Muscle of arm (tissue), 12 donors: ENCODE measurements around the gene RBM20. TPM values are rescaled to one million over a fixed set of nuclear protein-coding genes. Genes with fewer than 3 reads are reported as not detected.

Experiments
- DNase-seq: peaks from one replicate; pipeline ENCODE4 v3.0.0-alpha.2; 2013
- polyA plus RNA-seq, 12 donors: library from polyadenylated mRNA; unstranded; fragments of 120-200 nt; gene quantifications; one replicate each; pipeline ENCODE4 v1.2.1, GENCODE V29; 2013; ENCODE audit not compliant: insufficient read length in 12 of 12

Gene RBM20
- polyA plus RNA-seq, 12 donors, result 6.1 to 17.6 (median 12.1) TPM; not detected in 1

DNA sequence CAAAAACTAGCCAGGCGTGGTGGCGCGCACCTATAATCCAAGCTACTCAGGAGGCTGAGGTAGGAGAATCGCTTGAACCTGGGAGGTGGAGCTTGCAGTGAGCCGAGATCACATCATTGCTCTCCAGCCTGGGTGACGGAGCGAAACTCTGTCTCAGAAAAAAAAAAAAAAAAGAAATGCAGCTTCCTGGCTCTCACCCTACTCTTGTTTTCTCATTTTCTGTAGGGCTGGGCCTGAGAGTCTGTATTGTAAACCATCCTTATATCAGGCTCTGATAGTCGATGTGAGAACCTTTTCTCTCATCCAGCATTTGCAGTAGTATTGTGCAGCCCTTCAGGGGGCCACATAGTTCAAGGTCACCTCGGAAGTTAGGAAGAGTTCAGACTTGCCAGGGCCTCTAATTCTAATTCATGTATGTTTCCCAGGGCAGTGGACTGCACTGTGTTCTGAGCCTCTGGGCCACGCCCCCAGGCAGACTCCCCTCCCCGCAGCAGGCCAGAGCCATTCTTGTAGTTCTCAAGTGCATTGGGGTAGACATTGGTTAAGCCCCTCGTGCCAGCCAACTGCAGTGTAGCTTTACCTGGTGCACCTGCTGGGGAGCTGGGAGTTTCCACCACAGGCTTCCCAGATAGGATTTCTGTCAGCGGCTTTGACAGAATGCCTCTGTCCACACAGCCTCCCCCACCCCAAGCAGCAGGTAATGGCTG lies 189.3 kb downstream of the RBM20 start:
- DNase-seq, result no peak

DNA sequence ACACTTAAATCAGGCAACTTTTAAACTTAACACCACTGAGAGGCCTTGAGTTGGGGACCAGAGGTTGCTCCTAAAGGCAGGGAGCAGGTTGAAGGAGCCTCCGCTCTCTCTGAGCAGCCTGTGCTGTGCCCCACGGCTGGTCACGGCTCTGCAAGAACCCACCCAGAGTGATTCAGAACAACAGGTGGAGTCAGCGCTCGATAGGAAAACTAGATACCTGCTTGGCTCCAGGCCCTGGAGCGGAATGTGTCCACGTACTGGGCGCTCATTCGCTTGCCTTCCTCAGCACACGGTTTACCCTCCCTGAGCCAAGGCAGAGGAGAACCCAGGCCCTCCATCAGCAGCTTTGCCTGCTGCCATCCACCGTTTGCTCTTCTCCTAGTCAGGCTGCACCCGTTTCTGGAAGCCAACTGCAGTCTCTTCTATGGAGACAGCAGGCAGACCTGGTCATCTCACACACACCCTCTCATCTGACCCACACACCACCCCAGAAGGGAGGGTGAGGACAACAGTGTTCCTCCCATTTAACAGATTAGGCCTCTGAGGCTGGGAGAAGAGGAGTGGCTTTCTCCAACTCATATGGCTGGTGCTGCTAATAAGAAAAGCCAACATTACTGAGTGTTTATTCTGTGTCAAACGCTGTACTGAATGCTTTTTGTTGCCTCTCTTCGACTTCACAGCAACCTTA lies 189.9 kb downstream of the RBM20 start:
- no peak for DNase-seq

- DNase-seq, result peak; percentile 72
These were observed 190.6 kb downstream of the RBM20 start for GRCh38 chr10:110834629-110835301.

GRCh38 chr10:110835841-110836240 lies 191.7 kb downstream of the RBM20 start:
- DNase-seq, result no peak

- DNase-seq, result no peak
These were observed 192.6 kb downstream of the RBM20 start for GRCh38 chr10:110836706-110837105.

DNA sequence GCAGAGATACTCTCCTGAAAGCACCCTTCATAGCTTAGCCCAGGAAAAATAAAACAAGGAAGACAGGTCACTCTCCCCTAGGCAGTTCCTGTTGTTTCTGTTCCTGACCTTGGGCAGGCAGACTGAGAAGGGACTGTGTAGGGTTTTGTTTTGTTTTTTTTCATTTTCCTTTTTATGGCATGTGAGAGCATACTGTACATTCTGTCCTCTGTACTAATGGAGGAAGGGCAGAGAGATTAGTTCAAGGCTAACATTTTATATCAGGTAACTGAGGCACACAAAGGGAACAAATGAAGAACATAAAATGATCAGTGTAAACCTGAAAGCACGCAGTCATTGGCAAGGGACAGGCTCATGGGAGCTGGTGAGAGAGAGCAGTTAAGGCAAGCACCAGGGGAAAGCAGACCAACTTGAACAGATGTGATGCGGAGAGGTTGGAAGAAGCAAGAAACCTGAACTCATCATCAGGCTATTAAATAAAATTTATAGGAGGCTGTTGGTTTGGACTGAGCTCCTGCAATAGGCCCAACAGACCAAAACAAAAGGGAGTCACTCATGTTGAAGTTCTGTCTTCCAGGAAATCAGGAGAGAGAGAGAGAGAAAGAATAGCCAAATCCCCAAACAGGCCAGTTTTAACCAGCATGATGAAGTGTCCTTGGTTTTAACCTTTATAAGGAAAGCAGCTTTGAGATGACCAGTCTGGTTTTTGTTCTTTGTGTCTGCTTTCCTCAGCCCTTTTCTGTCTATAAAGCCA lies 193.5 kb downstream of the RBM20 start:
- DNase-seq, result no peak

GRCh38 chr10:110840225-110840922 lies 196.2 kb downstream of the RBM20 start:
- no peak for DNase-seq

GRCh38 chr10:110840923-110841428 lies 196.8 kb downstream of the RBM20 start:
- no peak for DNase-seq

GRCh38 chr10:110841767-110842267 lies 197.7 kb downstream of the RBM20 start:
- DNase-seq, result no peak

DNA sequence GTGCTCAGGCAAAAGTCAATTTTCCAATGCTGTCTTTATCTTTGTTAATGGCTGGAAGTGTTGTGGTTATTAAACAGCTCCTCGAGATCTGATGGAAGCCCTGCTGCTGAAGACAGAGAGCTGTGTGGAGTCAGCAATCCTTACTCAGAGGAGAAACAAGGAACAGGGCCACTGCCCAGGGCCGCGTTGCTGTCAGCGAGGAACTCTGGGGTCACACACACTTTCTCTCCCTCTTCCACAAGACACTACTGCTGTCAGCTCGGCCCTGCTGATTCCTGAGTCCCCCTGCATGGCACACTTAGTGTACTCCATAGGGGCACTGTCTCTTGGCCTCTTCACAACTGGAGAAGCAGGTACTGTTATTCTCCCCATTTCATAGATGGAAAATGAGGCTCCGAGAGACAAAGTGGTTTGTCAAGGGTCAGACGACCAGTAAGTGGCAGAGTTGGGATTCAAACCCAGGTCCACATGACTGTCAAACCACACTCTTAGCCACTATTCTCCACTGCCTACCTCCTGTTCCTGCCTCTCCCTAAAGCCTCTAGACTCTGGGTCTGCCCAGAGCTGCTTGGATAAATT lies 198.3 kb downstream of the RBM20 start:
- DNase-seq, result no peak

DNA sequence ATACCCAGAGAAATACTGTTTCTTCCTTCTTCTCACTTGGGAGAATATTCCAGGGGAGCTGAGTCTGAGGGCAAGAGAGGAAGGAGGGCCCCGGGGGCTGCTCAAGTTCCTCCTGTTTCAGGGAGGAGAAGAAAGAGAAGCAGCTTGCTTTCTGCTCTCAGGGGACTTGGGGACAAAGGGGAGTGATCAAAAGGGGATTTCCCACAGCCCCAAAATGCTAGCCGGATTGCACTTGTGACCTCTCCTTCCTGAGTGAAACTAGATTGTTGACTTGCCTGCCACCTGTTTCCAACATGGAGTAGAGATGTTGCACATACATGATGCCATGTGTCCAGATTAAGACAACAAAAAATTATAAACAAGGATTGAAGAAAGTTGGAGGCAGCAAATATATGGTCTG lies 198.9 kb downstream of the RBM20 start:
- DNase-seq, result no peak

DNA sequence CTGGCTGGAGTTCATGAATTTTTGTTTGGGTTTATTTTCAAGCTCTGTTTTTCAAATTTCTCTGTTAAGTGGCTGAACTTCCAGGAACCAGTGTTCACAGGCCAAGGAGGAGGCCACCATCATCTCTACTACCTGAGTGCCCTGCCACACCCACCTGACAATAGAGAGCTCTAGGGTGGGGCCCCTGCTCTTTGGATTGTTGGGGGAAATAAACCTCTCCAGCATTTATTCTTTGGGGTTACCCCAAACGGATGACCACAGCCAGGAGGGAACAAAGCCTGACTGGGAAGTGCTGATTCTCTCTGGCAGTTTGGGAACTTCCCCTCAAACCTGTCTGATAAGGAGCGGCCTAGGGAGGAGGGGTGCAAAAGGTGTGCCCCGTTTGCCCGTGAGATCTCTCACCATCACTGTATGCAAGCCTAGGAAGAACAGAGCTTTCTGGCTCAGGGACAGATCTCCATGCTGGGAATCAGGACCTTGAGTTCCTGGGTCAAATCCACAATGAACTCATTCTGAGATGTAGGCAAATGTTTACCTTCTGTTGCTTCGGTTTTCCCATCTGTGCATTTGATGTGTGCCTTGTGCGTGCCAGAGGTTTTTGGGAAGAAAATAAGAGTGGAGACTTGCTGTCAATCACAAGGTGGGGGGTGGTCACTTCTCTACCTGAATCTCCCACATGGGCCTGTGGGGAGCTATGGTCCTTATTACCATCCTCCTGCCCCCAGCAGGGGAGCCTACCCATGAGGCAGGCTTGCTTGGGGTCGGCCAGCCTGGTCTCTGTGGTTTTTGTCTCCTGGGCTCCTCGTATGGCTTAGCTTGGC lies 199.9 kb downstream of the RBM20 start:
- DNase-seq, result no peak

GRCh38 chr10:110844617-110844881 lies 200.4 kb downstream of the RBM20 start:
- DNase-seq, result no peak

GRCh38 chr10:110845192-110845755 lies 201.1 kb downstream of the RBM20 start:
- no peak for DNase-seq

DNA sequence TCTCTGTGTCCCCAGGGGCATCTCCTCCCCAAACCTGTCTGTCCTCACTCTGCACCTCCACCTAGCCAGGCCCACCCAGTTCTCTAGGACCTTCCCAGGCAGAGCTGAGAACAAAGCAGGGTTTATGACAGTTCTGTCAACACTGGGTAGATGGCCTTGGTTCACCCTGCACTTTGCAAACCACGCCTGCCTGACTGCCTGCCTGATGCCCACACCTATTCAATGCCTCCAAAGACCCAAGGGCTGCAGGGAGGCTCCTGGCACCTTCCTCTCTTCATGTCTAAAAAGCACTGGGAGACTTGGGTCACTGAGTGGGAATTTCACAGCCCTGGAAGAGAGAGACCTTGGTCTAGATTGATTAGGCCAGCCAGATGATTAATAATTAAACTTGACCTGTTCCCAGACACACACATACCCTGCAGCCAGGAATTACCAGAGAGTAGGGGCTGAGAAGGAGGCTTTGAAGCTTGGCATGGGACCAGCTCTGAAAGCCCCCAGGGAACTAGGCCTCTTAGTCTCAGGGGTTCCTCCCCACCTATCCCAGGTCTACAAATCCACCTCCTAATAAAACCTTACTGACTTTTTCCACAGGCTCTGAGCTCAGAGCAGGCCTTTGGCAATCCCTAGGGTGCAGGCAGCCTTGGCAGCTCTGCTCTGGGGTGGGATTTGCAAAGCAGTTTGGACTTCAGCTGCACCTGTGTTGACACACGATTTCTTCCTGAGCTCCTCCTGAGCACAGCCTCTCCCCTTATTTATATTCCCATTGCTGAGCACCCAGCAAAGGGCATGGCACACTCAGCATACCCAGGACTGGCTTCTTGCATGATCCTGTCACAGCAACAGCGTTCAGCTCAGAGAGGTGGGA lies 201.9 kb downstream of the RBM20 start:
- no peak for DNase-seq

- DNase-seq, result no peak
These were observed 203.2 kb downstream of the RBM20 start for GRCh38 chr10:110847374-110847773.

DNA sequence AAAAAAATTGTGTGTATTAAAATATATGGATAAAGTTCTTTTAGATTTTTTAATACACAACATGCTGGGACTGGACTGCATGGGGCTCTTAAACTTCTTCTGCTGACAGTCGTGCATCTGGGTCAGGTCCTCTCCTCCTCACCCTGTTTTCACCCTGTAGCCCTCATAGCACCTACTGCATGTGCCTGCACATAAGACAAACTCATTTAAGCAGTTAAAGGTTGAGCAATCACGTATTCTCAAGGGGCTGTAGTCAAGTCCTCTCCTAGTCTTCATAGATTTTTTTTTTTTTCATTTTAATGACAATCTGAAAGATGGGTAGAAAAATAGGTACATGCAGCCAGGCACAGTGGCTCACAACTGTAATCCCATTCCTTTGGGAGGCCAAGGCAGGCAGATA lies 204.0 kb downstream of the RBM20 start:
- no peak for DNase-seq

DNA sequence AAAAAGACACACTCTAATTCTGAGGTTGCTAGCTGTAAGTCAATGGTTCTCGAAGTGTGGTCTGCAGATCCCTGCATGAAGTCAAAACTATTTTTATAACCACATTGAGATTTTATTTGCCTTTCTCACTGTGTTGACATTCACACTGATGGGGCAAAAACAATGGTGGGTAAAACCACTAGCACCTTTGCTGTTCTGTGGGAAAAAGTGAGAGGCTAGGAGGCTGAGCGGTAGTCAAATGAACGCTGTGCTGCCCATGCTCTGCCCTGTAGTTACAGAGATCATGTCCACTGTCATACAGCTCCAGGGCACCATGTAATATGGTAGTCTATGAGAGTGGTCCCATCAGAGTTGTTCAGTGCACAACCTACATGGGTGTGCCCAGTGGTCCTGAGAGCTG lies 206.0 kb downstream of the RBM20 start:
- no peak for DNase-seq
